NT2/D1 (cell line): Measurements from ENCODE around the gene CTSZ.

Experiments
- SUZ12 ChIP-seq: IDR thresholded peaks from 2 replicates; pipeline ENCODE4 v1.6.1; 2011; ENCODE audit not compliant: insufficient read length, insufficient read depth; ENCODE audit errors: extremely low read depth
- YY1 ChIP-seq: IDR thresholded peaks from 2 replicates; pipeline ENCODE4 v1.6.1; 2011; ENCODE audit not compliant: insufficient read length, insufficient read depth
- ZNF274 ChIP-seq: IDR thresholded peaks from 2 replicates; pipeline ENCODE4 v1.6.1; 2011; ENCODE audit warnings: mild to moderate bottlenecking, low read depth, low read length

GRCh38 chr20:58986968-58987517 is 20.0 kb downstream of the CTSZ start:
- TF ChIP-seq SUZ12 (no peak), YY1 (no peak), ZNF274 (no peak)
